Measurements from ENCODE around the gene JADE2. TPM values are rescaled to one million over a fixed set of nuclear protein-coding genes. Genes with fewer than 3 reads are reported as not detected.

The JADE2 gene
- total RNA-seq, 1 experiment from 2014 or later = 34.4 TPM

- DNase-seq (ENCODE audit: low read depth) = no peak
Observed at GRCh38 chr5:134569758-134570364, 44.4 kb downstream of the JADE2 start.

GRCh38 chr5:134570365-134570758, 44.9 kb downstream of the JADE2 start:
- DNase-seq (ENCODE audit: low read depth) = no peak

- no peak for DNase-seq (ENCODE audit: low read depth)
Observed at GRCh38 chr5:134570886-134571285, 45.4 kb downstream of the JADE2 start.

GRCh38 chr5:134571693-134572405, 46.4 kb downstream of the JADE2 start:
- DNase-seq (ENCODE audit: low read depth) = no peak

GRCh38 chr5:134572811-134573210, 47.3 kb downstream of the JADE2 start:
- no peak for DNase-seq (ENCODE audit: low read depth)

GRCh38 chr5:134574521-134574920, 49.1 kb downstream of the JADE2 start:
- DNase-seq (ENCODE audit: low read depth) = no peak

GRCh38 chr5:134575316-134575715, 49.8 kb downstream of the JADE2 start:
- no peak for DNase-seq (ENCODE audit: low read depth)

- DNase-seq (ENCODE audit: low read depth) = peak; percentile 44
Observed at GRCh38 chr5:134576386-134577021, 51.0 kb downstream of the JADE2 start.

- DNase-seq (ENCODE audit: low read depth) = peak; percentile 85
Observed at GRCh38 chr5:134577022-134577795, 51.7 kb downstream of the JADE2 start.

- peak; percentile 78 for DNase-seq (ENCODE audit: low read depth)
Observed at GRCh38 chr5:134577796-134578577, 52.5 kb downstream of the JADE2 start.

GRCh38 chr5:134578578-134579283, 53.3 kb downstream of the JADE2 start:
- DNase-seq (ENCODE audit: low read depth) = no peak

GRCh38 chr5:134579284-134579771, 53.9 kb downstream of the JADE2 start:
- no peak for DNase-seq (ENCODE audit: low read depth)

GRCh38 chr5:134580001-134580460, 54.6 kb downstream of the JADE2 start:
- DNase-seq (ENCODE audit: low read depth) = no peak

GRCh38 chr5:134581241-134581981, 55.9 kb downstream of the JADE2 start:
- DNase-seq (ENCODE audit: low read depth) = no peak

- no peak for DNase-seq (ENCODE audit: low read depth)
Observed at GRCh38 chr5:134582281-134582680, 56.8 kb downstream of the JADE2 start.

GRCh38 chr5:134582941-134583340, 57.5 kb downstream of the JADE2 start:
- DNase-seq (ENCODE audit: low read depth) = no peak

- no peak for DNase-seq (ENCODE audit: low read depth)
Observed at GRCh38 chr5:134583766-134584165, 58.3 kb downstream of the JADE2 start.

- DNase-seq (ENCODE audit: low read depth) = no peak
Observed at GRCh38 chr5:134584662-134585061, 59.2 kb downstream of the JADE2 start.

GRCh38 chr5:134585966-134586365, 60.5 kb downstream of the JADE2 start:
- DNase-seq (ENCODE audit: low read depth) = no peak

All from M059J (cell line).